T-helper 22 cell (primary cell): ENCODE results near the gene PLXNB1.
A peak's percentile ranks its signal among the peaks of the same experiment; 100 is the strongest.

Source experiments
- DNase-seq: peaks from one replicate; pipeline ENCODE4 v3.0.0-alpha.2; 2020; ENCODE audit warnings: low read depth

Gene PLXNB1

DNA sequence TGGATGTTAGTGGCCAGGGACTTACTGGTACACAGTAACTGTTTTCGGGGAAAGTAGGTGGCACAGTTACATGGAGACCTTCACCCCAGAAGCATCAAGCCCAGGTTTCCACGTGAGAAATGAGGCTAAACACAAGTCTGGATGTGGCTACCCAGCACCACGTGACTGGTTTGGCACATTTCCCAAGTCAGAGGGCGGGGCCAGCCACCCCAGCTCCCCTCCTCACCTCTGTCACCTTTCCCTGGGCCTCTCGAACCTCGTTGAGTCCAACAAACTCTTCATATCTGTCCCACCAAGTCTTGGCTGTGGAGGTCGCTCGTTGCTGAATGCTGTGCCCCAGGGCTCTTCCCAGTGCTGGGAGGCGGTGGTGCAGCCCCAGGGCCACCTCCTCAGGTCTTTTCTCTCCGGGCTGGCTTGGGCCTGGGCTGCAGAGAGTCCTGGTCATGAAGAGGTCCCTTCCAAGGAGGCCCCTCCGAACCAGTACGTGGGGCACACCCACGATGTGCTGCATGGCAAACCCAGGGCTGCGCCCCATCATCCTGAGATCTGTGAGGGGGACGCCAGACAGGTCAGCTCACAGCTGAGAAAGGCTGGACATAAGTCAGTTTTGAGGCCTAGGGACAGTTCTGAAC lies 4.8 kb upstream of the PLXNB1 start:
- DNase-seq: no peak

DNA sequence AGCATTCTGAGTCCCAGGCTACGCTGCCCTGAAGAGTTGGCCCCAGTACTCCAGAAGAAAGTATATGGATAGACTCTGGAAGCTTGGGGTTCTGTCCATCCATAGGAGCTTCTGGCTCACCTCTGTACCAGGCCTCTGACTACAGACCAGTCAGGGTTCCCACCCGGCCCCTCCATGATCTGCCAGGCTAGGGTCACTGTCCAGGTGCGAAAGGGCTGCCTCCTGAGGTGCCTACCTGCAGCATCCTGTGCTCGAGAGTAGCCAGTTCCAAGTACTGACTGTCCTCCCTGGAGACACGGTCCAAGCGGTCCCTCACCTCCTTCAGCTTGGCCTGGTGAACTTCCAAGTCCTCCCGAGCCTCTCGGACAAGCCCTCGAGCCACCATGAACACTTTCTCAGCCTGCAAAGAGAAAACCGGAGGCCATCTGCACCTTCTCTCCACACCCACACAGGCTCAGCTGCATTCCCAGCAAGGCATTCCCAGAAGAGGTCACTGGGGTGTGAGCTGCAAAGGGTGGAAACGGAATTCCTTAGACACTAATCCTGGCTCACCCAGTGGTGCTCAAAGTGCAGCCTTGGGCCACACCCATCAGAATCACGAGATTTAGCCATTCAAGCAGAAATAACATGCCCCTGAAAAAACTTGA lies 3.7 kb upstream of the PLXNB1 start:
- no peak for DNase-seq

GRCh38 chr3:48432411-48433371 lies 2.8 kb upstream of the PLXNB1 start:
- no peak for DNase-seq

DNA sequence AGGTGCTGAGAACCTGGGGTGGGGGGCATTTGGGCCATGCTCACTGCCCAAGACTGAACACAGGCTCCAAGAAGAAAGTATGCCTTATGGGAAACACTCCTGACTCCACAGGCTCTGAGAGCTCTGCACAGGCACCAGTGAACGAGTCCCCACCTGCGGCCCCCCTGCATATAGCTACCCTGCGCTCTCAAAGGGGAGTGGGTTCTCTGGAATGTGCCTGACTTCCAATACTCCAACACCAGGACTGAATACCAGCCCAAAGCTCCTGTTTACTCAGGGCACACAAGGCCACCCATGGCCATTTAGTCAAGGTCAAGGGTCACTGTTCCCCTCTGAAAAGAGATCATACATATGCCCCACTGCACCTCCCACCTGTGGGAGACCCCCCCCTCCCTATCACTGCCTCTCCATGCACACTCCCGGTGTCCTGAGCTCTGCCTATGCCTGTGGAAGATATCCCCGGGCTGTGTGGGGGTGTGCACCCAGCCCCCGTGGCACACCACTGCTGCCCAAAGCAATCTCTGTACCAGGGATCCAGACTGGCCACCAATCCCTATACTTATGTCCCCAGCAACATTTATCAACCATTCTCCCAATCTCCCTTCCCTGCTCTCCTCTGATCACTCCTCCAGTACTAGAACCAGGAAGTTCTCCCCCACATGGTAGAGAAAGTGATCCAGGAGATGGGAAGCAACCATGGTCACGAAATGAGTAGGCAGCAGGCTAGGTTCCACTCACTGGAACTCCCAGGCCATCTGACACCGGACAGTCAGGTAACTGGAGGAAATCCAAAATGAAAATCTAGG lies 1.5 kb upstream of the PLXNB1 start:
- no peak for DNase-seq

DNA sequence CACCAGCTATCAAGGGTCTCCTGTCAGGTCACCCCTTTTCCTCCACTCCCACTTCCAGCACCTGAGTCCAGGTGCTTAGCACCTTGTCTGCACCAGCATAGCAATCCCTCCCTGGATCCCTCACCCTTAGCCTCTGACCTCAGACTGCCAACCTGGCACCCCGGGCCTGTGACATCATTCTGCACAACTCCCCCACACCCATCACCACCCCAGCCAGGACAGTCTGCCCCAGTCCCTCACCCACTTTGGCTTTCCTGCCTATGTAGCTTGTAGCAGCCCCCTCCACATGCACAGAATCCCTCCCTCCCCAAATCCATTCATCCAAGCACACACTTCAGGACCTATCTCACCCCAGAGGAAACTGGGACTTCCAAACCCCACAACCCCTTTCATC lies 819 bp upstream of the PLXNB1 start:
- no peak for DNase-seq

DNA sequence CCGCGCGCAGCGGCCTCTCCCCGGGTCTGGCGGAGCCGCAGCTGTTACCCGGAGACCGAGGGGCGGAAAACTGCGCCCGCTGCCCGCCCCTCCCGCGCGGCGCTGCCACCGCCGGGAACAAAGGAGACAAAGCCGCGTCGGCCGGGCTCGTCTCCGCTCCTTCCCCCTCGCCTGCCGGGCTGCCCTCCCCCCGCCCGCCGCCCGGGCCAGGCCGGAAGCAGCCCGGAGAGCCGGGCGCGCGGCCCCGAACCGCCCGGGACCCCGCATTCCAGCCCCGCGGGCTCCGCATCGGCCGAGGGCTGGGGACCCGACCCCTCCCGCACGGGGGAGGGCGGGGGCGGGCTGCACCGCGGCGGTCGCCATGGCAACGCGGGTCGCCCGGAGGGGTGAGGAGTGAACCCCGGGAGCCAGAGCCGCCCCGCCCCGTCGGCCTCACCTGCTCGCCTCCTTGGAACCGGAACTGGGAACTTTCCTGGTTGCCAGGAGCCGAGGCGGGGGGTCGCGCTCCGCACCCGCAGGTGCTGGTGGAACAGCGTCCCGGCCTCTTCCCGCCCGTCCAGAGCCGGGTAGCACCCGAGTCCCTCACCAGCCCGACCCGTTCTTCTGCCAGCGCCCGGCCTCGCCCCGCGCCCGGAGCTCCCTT lies 448 bp downstream of the PLXNB1 start:
- peak; percentile 60 for DNase-seq

DNA sequence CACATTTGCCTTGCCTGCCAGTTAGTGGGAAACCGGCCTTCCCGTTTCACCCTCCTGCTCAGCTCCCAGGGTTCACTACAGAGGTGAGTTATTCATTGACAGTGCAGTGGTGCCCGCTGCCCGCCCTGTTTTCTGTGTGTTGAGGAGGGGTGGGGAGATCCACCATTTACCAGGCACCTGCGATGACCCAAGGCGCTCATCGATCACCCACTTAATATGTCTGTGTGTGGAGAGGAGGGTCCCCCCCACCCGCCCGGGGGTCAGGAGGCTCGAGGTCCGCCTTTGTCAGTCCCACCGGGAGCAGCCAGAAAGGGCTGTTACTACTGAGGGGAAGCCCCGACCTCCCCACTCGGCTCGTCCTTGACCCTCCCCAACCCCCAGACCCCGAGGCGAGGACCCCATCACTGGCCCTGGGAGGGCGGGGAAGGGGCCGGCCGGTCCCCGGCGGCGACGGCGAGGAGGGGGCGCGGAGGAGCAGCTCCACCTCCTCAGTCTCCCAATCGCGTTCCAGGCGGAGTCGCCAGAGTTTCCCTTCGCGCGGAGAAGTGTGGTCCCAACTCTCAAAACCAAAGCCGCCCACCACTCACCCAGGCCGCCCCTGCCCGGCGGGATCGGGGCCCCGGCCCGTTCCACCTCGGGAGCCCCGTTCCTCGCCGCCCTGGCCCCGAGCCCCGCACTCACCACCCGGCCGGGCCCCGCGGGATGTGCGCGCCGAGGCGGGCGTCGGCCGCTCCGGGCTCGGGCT lies 1.1 kb downstream of the PLXNB1 start:
- DNase-seq: no peak

DNA sequence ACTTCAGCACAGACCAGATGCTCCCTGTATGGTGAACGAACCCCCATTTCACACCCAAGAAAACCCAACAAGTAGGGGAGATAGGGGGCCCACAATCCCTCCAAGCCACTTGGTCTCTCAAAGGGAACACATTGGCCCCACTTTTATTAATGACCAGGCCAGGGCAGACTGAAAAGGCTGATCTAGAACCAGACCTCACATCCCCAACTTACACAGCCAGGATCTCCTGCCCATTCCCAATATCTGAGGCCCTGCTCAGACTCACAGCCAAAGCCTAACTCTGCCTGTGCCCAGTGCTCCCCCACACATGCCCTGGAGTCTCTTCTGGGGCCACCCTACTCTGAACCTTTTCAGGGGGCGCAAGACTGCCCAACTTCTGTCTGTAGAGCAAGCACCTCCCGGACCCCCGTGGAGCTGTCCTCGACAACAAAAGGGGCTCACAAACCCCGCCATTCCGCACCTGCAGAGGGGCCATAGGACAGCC lies 1.8 kb downstream of the PLXNB1 start:
- DNase-seq: no peak

DNA sequence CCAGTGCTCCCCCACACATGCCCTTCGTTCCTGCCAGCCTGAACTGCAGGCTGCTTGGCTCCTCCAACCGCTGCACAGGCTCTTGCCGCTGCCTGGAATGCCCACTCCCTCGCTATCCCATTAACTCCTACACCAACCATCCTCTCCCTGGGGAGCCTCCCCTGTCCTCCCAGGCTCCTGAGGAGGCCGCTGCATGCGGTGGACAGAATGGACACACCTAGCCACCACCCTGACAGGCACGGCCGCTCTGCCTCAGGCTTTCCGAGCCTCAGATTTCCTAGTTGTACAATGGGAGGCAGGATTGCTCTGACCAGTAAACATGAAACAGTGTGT lies 2.3 kb downstream of the PLXNB1 start:
- DNase-seq: no peak

- DNase-seq: no peak
These were observed 2.8 kb downstream of the PLXNB1 start for GRCh38 chr3:48426944-48427629.

GRCh38 chr3:48426401-48426909 lies 3.4 kb downstream of the PLXNB1 start:
- DNase-seq: no peak

DNA sequence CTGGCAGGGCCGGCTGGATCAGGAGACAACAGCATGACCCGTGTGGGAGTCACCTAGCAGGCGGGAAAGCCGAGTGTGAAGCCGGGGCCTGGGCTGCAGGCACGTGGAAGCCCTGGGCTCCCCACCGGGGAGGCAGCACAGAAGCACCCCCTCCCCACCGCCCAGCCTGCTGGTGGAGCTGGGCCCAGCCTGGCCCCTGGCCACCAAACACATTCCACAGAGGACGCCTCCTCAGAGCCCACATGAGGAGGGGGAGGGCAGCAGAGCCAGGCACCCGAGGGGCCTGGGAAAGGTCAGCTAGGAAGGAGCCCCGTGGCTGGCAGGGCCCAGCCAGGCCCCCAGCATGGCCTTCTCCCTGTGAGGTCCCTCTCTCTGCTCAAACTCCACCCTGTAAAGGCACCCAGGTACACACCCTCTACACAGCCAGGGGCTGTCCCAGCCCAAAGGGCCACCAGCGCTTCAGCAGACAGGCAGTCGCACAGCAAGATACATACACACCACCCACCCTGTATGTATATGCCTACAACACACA lies 4.5 kb downstream of the PLXNB1 start:
- no peak for DNase-seq

DNA sequence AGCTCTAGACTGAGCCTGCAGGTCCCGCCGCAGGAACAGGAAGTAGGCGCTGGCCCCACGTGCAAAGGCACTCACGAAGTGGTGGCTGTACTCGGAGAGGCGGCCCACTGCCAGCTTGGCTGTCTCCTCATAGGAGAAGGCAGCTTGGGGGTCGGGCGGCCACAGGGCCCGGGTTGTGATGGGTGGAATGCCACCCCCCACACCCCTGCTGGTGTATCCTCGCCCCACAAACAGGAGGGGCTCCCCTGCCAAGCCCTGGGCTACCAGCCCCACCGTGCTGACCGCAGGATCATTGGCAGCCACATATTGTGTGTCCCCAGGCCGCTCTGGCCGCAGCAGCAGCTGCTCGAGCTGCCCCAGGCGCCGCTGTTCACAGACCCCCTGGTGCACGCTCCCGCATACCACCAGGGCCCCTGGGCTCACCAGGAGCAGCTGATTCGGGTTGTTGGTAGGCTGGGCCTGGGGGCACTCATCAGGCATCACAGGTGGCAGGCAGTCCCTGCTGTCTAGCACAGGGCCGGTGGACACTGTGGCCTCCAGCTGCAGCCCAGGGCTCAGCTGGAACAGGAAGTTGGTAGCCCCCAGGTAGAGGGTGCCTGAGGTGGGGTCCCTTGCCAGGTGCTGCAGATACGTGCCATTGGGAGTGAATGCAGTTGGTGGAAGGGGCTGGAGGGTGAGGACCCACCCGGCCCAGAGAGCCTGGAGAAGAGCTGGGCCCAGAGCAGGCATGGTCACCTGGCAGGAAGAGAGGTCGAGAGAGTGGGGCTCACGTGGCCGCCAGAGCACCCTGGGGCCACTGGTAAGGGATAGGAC lies 5.8 kb downstream of the PLXNB1 start:
- no peak for DNase-seq

DNA sequence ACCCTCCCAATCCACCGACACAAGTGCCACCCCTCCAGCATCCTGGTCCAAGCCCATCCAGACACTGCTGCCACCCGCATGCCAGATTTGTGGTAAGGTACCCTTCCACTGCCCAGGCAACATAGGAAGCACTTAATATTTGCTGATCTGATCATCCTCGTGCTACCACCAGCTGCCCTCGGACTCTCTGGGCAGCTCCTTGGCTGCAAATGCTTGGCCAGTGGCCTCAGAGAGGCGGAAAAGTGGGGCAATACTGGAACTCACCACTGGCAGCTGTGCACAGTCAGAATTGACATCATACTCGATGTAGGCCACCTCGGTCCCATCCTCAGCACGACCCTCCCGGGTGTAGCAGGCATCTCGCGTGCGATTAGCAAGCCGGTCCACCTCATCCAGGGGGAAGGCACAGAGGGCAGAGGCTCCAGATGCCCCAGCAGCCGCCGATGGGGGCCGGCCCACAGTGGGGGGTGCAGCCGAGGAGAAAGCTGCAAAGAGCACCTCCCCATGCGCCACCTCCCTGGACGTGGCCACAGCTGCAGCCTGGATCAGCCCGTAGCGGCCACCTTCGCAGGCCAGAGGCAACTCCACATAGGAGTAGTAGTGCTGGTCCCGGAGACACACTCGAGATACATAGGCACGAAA lies 6.5 kb downstream of the PLXNB1 start:
- DNase-seq: no peak

GRCh38 chr3:48422681-48423080 lies 7.2 kb downstream of the PLXNB1 start:
- no peak for DNase-seq

GRCh38 chr3:48422272-48422671 lies 7.6 kb downstream of the PLXNB1 start:
- DNase-seq: no peak

DNA sequence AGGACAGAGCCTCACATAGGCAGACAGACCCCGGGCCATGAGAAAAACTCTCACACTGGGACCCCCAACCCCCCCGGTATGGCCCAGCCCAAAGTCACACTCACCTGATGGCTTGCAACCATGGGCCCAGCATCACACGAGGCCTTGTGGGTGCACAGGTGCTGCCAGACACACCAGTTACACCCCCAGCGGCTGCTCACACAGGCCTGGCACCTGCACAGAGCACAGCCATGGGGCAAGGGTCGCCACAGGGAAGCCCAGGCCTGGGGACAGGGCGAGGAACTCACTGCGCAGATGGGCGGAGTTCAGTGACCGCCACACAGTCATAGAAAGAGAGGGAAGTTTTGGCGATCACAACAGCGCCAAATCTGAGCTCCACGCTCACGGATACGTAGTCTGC lies 9.3 kb downstream of the PLXNB1 start:
- DNase-seq: no peak

- DNase-seq: no peak
These were observed 10.3 kb downstream of the PLXNB1 start for GRCh38 chr3:48419597-48419996.
